ENCODE results near the gene CXXC5. TPM values are rescaled to one million over a fixed set of nuclear protein-coding genes. Genes with fewer than 3 reads are reported as not detected.

The CXXC5 gene
- polyA plus RNA-seq, 1 of the 3 experiments (the other 2 are of a cell fraction) = 47.4 TPM

- peaks cover 63% of the 10 kb centered on the region for H4K20me1 ChIP-seq (ENCODE audit: insufficient read depth)
- CTCF ChIA-PET = interaction anchor here (1.0 to 20.6 kb wide), 14 partner anchors 8 to 105 kb away, joined by 3 to 204 read pairs (median 8); no protein-coding TSS in a partner anchor
- H3K9ac ChIP-seq = no peak overlapping the region
- WGBS (ENCODE audit: low lambda C conversion rate) = 88% methylated on average over 22 of the region's 23 CpGs
- H3K4me3 ChIP-seq (ENCODE audit: low read depth in 2 of 2, low read length in 1 of 2) = no peak overlapping the region
- H3K4me2 ChIP-seq = peak overlapping the region; percentile 55; the same call in 1 of the 2 replicates
- peak; percentile 86 for DNase-seq
- peak overlapping the region; percentile 92 to 99; a peak in 3 of 4 replicates for H3K27ac ChIP-seq (ENCODE audit: low read depth in 2 of 2, low read length in 1 of 2)
- H3K36me3 ChIP-seq (replicated peaks in 1 of 2; ENCODE audit: control insufficient read depth in 1 of 2, insufficient read depth in 2 of 2, low read length in 1 of 2) = no peaks in the 10 kb centered on the region
- peak; percentile 55 for TF ChIP-seq GATA2 (CRISPR knock-in tag; IDR thresholded peaks at IDR 0.05)
- TF ChIP-seq RCOR1 (IDR thresholded peaks at IDR 0.05; ENCODE audit: low read length) = peak; percentile 44; the same call in 1 of the 2 replicates
- peak in 1 of 2 experiments; percentile 68; a peak in 2 of 4 replicates for TF ChIP-seq EP300 (IDR thresholded peaks at IDR 0.05; ENCODE audit: borderline replicate concordance in 1 of 2, low read depth in 1 of 2, low read length in 1 of 2)
- TF ChIP-seq CHD2 (IDR thresholded peaks at IDR 0.05; ENCODE audit: low read length, partially characterized antibody) = peak; percentile 46
- TF ChIP-seq SIN3A (IDR thresholded peaks at IDR 0.05; ENCODE audit: borderline replicate concordance, low read depth, low read length) = no peak
- no peak for TF ChIP-seq MAX (IDR thresholded peaks at IDR 0.05; ENCODE audit: low read depth)
- TF ChIP-seq MXI1 (IDR thresholded peaks at IDR 0.05; ENCODE audit: low read depth, low read length) = peak; percentile 54
- no peak for TF ChIP-seq RFX5 (IDR thresholded peaks at IDR 0.05; ENCODE audit: low read length)
- H3K79me2 ChIP-seq (ENCODE audit: insufficient read depth) = peaks cover 99% of the 10 kb centered on the region
- H3K27me3 ChIP-seq (ENCODE audit: insufficient read depth) = no peaks in the 10 kb centered on the region
- H3F3A ChIP-seq (replicated peaks; ENCODE audit: insufficient read depth) = peaks cover 34% of the 10 kb centered on the region
- H3K9me3 ChIP-seq = no peaks in the 10 kb centered on the region
- POLR2A ChIA-PET = interaction anchor here (1.0 to 5.3 kb wide), 9 partner anchors 8 to 62 kb away, joined by 3 to 34 read pairs (median 7); partner anchors contain the start of gene CXXC5
- H3K9me2 ChIP-seq = no peaks in the 10 kb centered on the region
- peaks cover 63 to 92% of the 10 kb centered on the region in 2 experiments for H3K4me1 ChIP-seq (ENCODE audit: control insufficient read depth in 1 of 2, insufficient read depth in 2 of 2, low read depth in 1 of 2, low read length in 1 of 2)
- no peak overlapping the region for H2AFZ ChIP-seq (ENCODE audit: low read depth)
Measured at GRCh38 chr5:139669662-139670368, 21.7 kb downstream of the CXXC5 start.

DNA sequence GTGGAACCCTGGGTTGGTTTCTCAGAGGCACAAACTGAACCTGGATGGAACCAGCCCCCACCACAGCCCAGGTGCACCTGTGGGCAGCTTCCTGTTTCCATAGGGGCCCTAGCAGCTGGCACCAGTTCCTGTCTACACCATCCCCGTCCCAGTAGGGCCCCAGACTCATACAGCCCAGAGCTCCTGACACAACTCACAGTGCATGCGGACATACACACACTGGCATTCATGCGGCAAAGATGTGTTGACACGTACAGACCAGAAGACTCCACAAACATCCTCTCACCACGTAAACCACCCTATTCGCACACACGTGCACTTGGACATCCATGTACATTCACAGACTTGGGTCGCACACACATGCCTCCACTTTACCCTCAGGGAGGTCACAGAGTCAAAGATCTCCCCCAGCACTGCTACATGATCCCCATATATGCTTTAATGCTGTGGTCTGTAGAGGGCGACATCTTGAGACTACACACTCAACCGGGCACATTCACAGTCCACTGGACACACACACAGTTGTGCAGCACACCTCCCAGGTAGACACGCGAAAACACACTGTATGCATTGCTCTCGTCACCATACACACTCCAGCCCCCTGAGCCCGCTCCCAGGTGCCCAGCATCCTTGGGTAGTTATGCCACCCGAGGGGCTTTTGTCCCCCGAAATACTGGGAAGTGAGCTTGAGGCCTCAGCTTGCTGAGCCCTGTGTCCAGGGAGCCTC lies 22.4 kb downstream of the CXXC5 start:
- Histone ChIP-seq H3K4me3 (ENCODE audit: low read depth in 2 of 2, low read length in 1 of 2) (no peak overlapping the region), H3F3A (replicated peaks; ENCODE audit: insufficient read depth) (peaks cover 31% of the 10 kb centered on the region), H3K36me3 (replicated peaks in 1 of 2; ENCODE audit: control insufficient read depth in 1 of 2, insufficient read depth in 2 of 2, low read length in 1 of 2) (no peaks in the 10 kb centered on the region), H3K79me2 (ENCODE audit: insufficient read depth) (peaks cover 99% of the 10 kb centered on the region), H2AFZ (ENCODE audit: low read depth) (no peak overlapping the region), H3K27me3 (ENCODE audit: insufficient read depth) (no peaks in the 10 kb centered on the region), H3K9me3 (no peaks in the 10 kb centered on the region), H3K27ac (ENCODE audit: low read depth in 2 of 2, low read length in 1 of 2) (peak overlapping the region; percentile 26 to 99; a peak in 3 of 4 replicates), H3K4me1 (ENCODE audit: control insufficient read depth in 1 of 2, insufficient read depth in 2 of 2, low read depth in 1 of 2, low read length in 1 of 2) (peaks cover 56 to 92% of the 10 kb centered on the region in 2 experiments), H3K9ac (no peak overlapping the region), H3K4me2 (peak overlapping the region; percentile 55; the same call in 1 of the 2 replicates), H3K9me2 (no peaks in the 10 kb centered on the region), H4K20me1 (ENCODE audit: insufficient read depth) (peaks cover 63% of the 10 kb centered on the region)
- 89% methylated on average over 12 of the region's 16 CpGs for WGBS (ENCODE audit: low lambda C conversion rate)
- peak; percentile 59 for DNase-seq
- POLR2A ChIA-PET = interaction anchor here (0.9 to 3.9 kb wide), 7 partner anchors 10 to 61 kb away, joined by 3 to 23 read pairs (median 7); partner anchors contain the start of gene CXXC5
- CTCF ChIA-PET = interaction anchor here (0.7 to 14.9 kb wide), 16 partner anchors 9 to 105 kb away, joined by 3 to 177 read pairs (median 6); no protein-coding TSS in a partner anchor
- TF ChIP-seq CTCF (IDR thresholded peaks at IDR 0.05) = peak; percentile 43
- TF ChIP-seq TCF12 (IDR thresholded peaks at IDR 0.05) = no peak
- peak; percentile 32; the same call in 1 of the 2 replicates for TF ChIP-seq RAD21 (IDR thresholded peaks at IDR 0.05; ENCODE audit: low read length)
